Measurements from ENCODE around the gene TFAP2E.
"Not testable (repeated sequence)": the region's sequence is repeated elsewhere in the genome, so short reads cannot be mapped to it uniquely, and the experiment has no call there.

TFAP2E gene

DNA sequence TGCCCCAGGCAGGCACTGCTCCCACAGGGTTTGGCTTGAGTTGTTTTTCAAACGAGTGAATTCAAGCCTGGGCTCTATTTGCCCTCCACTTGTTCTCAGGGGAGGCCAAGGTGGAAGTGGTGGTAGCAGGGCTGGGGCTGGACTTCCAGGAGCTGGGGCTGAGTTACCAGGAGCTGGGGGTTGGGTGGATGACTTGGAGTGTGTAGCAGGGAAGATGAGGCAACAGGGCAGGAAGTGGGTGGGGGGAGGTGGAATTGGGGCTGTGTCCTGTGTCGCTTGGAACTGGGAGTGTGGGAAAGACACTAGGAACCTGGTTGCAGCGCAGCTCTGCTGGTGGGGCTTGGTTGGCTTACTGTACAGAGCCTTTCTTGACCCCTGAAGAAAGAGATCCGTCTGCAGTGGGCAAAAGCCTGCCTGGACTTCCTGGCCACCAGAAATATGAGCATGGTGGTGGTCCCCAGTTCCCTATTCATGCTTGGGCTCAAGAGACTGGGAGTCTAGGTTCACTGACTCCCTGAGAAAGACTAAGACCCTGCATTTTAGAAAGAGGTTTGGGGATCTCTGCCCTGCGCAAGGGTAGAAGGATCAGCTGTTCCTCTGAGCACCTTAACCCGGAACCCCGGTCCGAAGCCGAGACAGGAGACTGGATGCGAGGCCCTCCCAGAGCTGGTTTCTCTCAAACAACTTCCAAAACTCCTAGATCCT lies 3.1 kb downstream of the TFAP2E start:
- no peak overlapping the region for H3K27ac ChIP-seq
- TF ChIP-seq, protein P1, sequence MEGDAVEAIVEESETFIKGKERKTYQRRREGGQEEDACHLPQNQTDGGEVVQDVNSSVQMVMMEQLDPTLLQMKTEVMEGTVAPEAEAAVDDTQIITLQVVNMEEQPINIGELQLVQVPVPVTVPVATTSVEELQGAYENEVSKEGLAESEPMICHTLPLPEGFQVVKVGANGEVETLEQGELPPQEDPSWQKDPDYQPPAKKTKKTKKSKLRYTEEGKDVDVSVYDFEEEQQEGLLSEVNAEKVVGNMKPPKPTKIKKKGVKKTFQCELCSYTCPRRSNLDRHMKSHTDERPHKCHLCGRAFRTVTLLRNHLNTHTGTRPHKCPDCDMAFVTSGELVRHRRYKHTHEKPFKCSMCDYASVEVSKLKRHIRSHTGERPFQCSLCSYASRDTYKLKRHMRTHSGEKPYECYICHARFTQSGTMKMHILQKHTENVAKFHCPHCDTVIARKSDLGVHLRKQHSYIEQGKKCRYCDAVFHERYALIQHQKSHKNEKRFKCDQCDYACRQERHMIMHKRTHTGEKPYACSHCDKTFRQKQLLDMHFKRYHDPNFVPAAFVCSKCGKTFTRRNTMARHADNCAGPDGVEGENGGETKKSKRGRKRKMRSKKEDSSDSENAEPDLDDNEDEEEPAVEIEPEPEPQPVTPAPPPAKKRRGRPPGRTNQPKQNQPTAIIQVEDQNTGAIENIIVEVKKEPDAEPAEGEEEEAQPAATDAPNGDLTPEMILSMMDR (IDR thresholded peaks at IDR 0.05) = no peak
- H3K4me1 ChIP-seq = no peaks in the 10 kb centered on the region
- H3K36me3 ChIP-seq (ENCODE audit: control insufficient read depth, insufficient read depth, low read length) = no peaks in the 10 kb centered on the region
- no peak overlapping the region for H3K4me2 ChIP-seq (ENCODE audit: low read length)
- H2AFZ ChIP-seq = no peak overlapping the region
- no peak overlapping the region for H3K9ac ChIP-seq
- H3K4me3 ChIP-seq (ENCODE audit: low read depth, low read length) = no peak overlapping the region
- H3K27me3 ChIP-seq (ENCODE audit: control insufficient read depth, insufficient read depth, low read length) = peaks cover 3% of the 10 kb centered on the region
- H3K79me2 ChIP-seq = no peaks in the 10 kb centered on the region
- H3K9me3 ChIP-seq (ENCODE audit: control insufficient read depth, low read length) = no peaks in the 10 kb centered on the region

GRCh38 chr1:35576766-35577070 lies 3.6 kb downstream of the TFAP2E start:
- H3K36me3 ChIP-seq (ENCODE audit: control insufficient read depth, insufficient read depth, low read length); H3K9me3 ChIP-seq (ENCODE audit: control insufficient read depth, low read length); H3K4me3 ChIP-seq (ENCODE audit: low read depth, low read length); H3K27ac ChIP-seq; H3K9ac ChIP-seq; H3K4me2 ChIP-seq (ENCODE audit: low read length); H3K27me3 ChIP-seq (ENCODE audit: control insufficient read depth, insufficient read depth, low read length); H3K4me1 ChIP-seq; H2AFZ ChIP-seq; H3K79me2 ChIP-seq: not testable (repeated sequence)

- Histone ChIP-seq H3K27ac (no peak overlapping the region), H3K4me1 (no peaks in the 10 kb centered on the region), H3K27me3 (ENCODE audit: control insufficient read depth, insufficient read depth, low read length) (peaks cover 3% of the 10 kb centered on the region), H3K79me2 (no peaks in the 10 kb centered on the region), H3K9ac (no peak overlapping the region), H3K4me2 (ENCODE audit: low read length) (peak overlapping the region; percentile 63), H3K4me3 (ENCODE audit: low read depth, low read length) (peak overlapping the region; percentile 31), H3K36me3 (ENCODE audit: control insufficient read depth, insufficient read depth, low read length) (no peaks in the 10 kb centered on the region), H2AFZ (peak overlapping the region; percentile 59), H3K9me3 (ENCODE audit: control insufficient read depth, low read length) (no peaks in the 10 kb centered on the region)
- TF ChIP-seq, protein P1 (IDR thresholded peaks at IDR 0.05) = no peak
Observed at GRCh38 chr1:35577071-35577998, 4.2 kb downstream of the TFAP2E start.

- no peaks in the 10 kb centered on the region for H3K79me2 ChIP-seq
- H3K9me3 ChIP-seq (ENCODE audit: control insufficient read depth, low read length) = no peaks in the 10 kb centered on the region
- H3K4me1 ChIP-seq = no peaks in the 10 kb centered on the region
- TF ChIP-seq, protein P1 (IDR thresholded peaks at IDR 0.05) = no peak
- no peak overlapping the region for H3K27ac ChIP-seq
- H2AFZ ChIP-seq = no peak overlapping the region
- H3K27me3 ChIP-seq (ENCODE audit: control insufficient read depth, insufficient read depth, low read length) = peaks cover 3% of the 10 kb centered on the region
- no peak overlapping the region for H3K9ac ChIP-seq
- H3K36me3 ChIP-seq (ENCODE audit: control insufficient read depth, insufficient read depth, low read length) = no peaks in the 10 kb centered on the region
- no peak overlapping the region for H3K4me2 ChIP-seq (ENCODE audit: low read length)
- no peak overlapping the region for H3K4me3 ChIP-seq (ENCODE audit: low read depth, low read length)
Observed at GRCh38 chr1:35580949-35581388, 7.9 kb downstream of the TFAP2E start.

GRCh38 chr1:35581621-35582020 lies 8.5 kb downstream of the TFAP2E start:
- H3K36me3 ChIP-seq (ENCODE audit: control insufficient read depth, insufficient read depth, low read length); H3K27me3 ChIP-seq (ENCODE audit: control insufficient read depth, insufficient read depth, low read length); H3K27ac ChIP-seq; H2AFZ ChIP-seq; H3K79me2 ChIP-seq; H3K4me3 ChIP-seq (ENCODE audit: low read depth, low read length); H3K4me2 ChIP-seq (ENCODE audit: low read length); H3K9ac ChIP-seq; H3K9me3 ChIP-seq (ENCODE audit: control insufficient read depth, low read length); H3K4me1 ChIP-seq: not testable (repeated sequence)
